Measurements from ENCODE around the gene KIAA2012. TPM values are rescaled to one million over a fixed set of nuclear protein-coding genes. Genes with fewer than 3 reads are reported as not detected.

Gene KIAA2012
- total RNA-seq, 1 experiment from 2014 or later: not detected

DNA sequence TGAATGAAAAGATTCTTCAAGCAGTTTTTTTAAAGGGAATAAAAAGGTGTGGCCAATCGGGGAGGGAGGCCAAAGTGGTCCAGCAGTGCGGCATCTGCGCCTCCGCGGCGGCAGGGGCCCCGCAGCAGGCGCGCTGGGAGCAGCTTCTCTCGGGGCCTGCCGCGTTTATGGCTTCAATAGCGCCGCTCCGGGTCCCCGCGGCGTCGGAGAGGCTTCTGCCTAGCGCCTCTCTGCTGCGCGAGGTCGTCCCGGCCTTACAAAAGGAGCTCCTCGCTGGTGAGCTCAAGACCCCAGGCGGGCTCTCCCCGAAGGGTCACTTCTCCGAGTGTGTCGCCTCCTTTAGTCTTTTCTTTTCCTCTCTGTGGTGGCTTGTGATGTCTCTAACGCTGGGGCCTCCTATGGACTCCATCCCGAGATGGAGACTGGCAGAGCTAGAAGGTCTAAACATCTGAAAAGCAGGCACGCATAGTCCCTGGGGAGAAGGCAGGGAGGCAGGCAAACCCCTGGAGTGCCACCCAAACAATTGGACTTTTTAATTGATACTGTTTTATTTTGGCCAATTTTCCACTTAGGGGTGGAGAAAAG lies 98.3 kb downstream of the KIAA2012 start:
- Histone ChIP-seq H3K27ac (ENCODE audit: low read depth, low read length, poor library complexity, severe bottlenecking) (no peak overlapping the region), H3K4me3 (ENCODE audit: low read depth, low read length, poor library complexity, severe bottlenecking) (peak overlapping the region; percentile 23), H3K9me3 (ENCODE audit: low read depth, low read length, poor library complexity, severe bottlenecking) (no peaks in the 10 kb centered on the region), H3K36me3 (ENCODE audit: insufficient read depth, low read length, poor library complexity, severe bottlenecking) (no peaks in the 10 kb centered on the region), H3K4me1 (ENCODE audit: insufficient read depth, low read length, poor library complexity, severe bottlenecking) (peaks cover 7% of the 10 kb centered on the region), H3K27me3 (replicated peaks; ENCODE audit: insufficient read depth, low read depth, low read length, poor library complexity) (no peaks in the 10 kb centered on the region)
- intact Hi-C loops (cut with micrococcal nuclease; ENCODE audit: unreplicated experiment): loop anchor here (5.0 kb wide), 1 partner anchor 69 kb away; no protein-coding TSS in a partner anchor
- TF ChIP-seq, protein P1, sequence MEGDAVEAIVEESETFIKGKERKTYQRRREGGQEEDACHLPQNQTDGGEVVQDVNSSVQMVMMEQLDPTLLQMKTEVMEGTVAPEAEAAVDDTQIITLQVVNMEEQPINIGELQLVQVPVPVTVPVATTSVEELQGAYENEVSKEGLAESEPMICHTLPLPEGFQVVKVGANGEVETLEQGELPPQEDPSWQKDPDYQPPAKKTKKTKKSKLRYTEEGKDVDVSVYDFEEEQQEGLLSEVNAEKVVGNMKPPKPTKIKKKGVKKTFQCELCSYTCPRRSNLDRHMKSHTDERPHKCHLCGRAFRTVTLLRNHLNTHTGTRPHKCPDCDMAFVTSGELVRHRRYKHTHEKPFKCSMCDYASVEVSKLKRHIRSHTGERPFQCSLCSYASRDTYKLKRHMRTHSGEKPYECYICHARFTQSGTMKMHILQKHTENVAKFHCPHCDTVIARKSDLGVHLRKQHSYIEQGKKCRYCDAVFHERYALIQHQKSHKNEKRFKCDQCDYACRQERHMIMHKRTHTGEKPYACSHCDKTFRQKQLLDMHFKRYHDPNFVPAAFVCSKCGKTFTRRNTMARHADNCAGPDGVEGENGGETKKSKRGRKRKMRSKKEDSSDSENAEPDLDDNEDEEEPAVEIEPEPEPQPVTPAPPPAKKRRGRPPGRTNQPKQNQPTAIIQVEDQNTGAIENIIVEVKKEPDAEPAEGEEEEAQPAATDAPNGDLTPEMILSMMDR (conservative IDR thresholded peaks at IDR 0.05; ENCODE audit: low read depth, low read length): 0 out of 2 replicates have a peak, but pooled peaks have one; percentile 15
- no peak for TF ChIP-seq EZH2 (IDR thresholded peaks at IDR 0.05; ENCODE audit: borderline replicate concordance, low read depth, low read length, poor library complexity, severe bottlenecking)
- no TSS peak for BruUV-seq (replicated peaks)
- ChIA-PET POLR2A (ENCODE audit: low non-redundant PET) (no interaction called here), CTCF (interaction anchor here (0.7 kb wide), 1 partner anchor 122 kb away, joined by 6 read pairs; no protein-coding TSS in a partner anchor)
- DNase-seq (ENCODE audit: low spot score): peak; percentile 64

DNA sequence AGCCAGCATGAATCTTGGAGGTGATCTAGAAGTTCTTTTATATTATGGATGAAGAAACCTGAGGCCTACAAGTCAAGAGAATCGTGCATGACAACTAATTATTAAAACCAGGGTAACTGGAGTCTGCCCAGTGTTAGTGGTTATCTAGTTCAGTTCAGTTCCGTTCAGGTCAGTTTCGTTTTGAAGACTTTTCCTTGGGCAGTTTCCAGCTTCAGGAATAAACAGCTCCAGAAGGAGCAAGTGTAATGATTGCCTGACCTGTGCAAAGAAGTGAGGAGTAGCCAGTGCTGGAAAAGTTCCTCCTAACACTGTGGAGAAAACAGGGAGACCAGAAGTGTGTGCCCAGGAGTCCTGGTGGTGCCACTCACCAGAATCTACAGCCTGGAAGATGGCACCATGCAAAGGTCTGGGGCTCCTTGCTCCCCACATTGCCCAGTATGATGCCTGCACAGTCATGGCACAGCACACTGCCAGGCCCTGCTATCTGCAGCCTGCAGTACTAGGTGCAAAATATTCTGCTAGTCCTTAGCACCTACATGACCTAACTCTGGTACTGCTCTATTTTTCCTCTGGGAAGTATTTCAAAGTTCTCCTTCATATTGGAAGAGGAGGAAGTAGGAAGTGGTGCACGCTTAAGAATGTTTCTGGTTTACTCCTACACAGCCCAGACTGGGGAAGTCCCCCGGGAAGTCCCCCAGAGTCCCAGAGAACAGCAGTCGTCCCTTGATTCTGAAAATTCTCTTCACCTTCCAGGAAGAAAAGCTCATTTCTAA lies 99.6 kb downstream of the KIAA2012 start:
- H3K4me3 ChIP-seq (ENCODE audit: low read depth, low read length, poor library complexity, severe bottlenecking): no peak overlapping the region
- BruUV-seq (replicated peaks): no TSS peak
- CTCF ChIA-PET: no interaction called here
- no peak for TF ChIP-seq EZH2 (IDR thresholded peaks at IDR 0.05; ENCODE audit: borderline replicate concordance, low read depth, low read length, poor library complexity, severe bottlenecking)
- TF ChIP-seq, protein P1 (conservative IDR thresholded peaks at IDR 0.05; ENCODE audit: low read depth, low read length): no peak
- POLR2A ChIA-PET (ENCODE audit: low non-redundant PET): no interaction called here
- DNase-seq (ENCODE audit: low spot score): no peak
- H3K9me3 ChIP-seq (ENCODE audit: low read depth, low read length, poor library complexity, severe bottlenecking): no peaks in the 10 kb centered on the region
- no peaks in the 10 kb centered on the region for H3K36me3 ChIP-seq (ENCODE audit: insufficient read depth, low read length, poor library complexity, severe bottlenecking)
- peaks cover 7% of the 10 kb centered on the region for H3K4me1 ChIP-seq (ENCODE audit: insufficient read depth, low read length, poor library complexity, severe bottlenecking)
- intact Hi-C loops (cut with micrococcal nuclease; ENCODE audit: unreplicated experiment): loop anchor here (5.0 kb wide), 1 partner anchor 70 kb away; no protein-coding TSS in a partner anchor
- no peak overlapping the region for H3K27ac ChIP-seq (ENCODE audit: low read depth, low read length, poor library complexity, severe bottlenecking)
- H3K27me3 ChIP-seq (replicated peaks; ENCODE audit: insufficient read depth, low read depth, low read length, poor library complexity): no peaks in the 10 kb centered on the region

DNA sequence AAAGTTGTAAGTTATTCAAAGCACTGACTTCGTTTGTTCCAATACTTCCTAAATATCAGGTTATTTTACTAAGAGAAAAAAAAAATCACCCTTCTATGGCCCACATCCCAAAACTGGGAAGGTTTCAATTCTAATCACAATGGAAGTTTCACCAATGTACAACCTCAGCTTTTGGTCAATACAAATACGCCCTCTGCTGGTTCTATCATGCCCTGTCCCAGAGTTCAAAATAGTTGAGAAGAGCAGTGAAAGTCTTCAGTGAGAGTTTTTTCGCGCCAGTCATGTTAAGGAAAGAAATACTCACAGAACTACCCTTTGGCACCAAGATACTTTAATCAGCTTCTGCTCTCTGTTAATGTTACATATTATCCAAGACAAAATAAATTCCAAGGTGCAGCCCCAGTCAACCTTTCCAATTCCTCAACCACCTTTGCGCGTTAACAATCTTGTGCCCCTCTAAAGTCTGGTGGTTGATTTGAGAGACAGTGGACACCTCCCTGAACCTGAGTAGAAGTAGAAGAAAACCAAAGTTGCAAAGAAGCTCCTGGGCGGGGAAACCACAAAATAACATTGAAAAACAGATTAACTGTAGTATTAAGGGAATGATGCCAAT lies 105.4 kb downstream of the KIAA2012 start:
- Histone ChIP-seq H3K9me3 (ENCODE audit: low read depth, low read length, poor library complexity, severe bottlenecking) (no peaks in the 10 kb centered on the region), H3K27me3 (replicated peaks; ENCODE audit: insufficient read depth, low read depth, low read length, poor library complexity) (no peaks in the 10 kb centered on the region), H3K4me1 (ENCODE audit: insufficient read depth, low read length, poor library complexity, severe bottlenecking) (no peaks in the 10 kb centered on the region), H3K36me3 (ENCODE audit: insufficient read depth, low read length, poor library complexity, severe bottlenecking) (no peaks in the 10 kb centered on the region), H3K4me3 (ENCODE audit: low read depth, low read length, poor library complexity, severe bottlenecking) (no peak overlapping the region), H3K27ac (ENCODE audit: low read depth, low read length, poor library complexity, severe bottlenecking) (no peak overlapping the region)
- CTCF ChIA-PET: interaction anchor here (0.9 to 2.8 kb wide), 2 partner anchors 290 to 318 kb away, joined by 3 to 7 read pairs; no protein-coding TSS in a partner anchor
- no TSS peak for BruUV-seq (replicated peaks)
- intact Hi-C loops (cut with micrococcal nuclease; ENCODE audit: unreplicated experiment): loop anchor here (1.0 to 5.0 kb wide), 6 partner anchors 142 to 941 kb away; no protein-coding TSS in a partner anchor
- TF ChIP-seq EZH2 (IDR thresholded peaks at IDR 0.05; ENCODE audit: borderline replicate concordance, low read depth, low read length, poor library complexity, severe bottlenecking): no peak
- TF ChIP-seq, protein P1 (conservative IDR thresholded peaks at IDR 0.05; ENCODE audit: low read depth, low read length): peak; percentile 89
- DNase-seq (ENCODE audit: low spot score): peak; percentile 83
- POLR2A ChIA-PET (ENCODE audit: low non-redundant PET): interaction anchor here (0.7 kb wide), 1 partner anchor 400 kb away, joined by 3 read pairs; no protein-coding TSS in a partner anchor

Measured in A673 (cell line).